ENCODE measurements around the gene PHGDH.

GRCh38 chr1:119700326-119700725, 11.4 kb upstream of the PHGDH start:
- TF ChIP-seq POLR2A (IDR thresholded peaks at IDR 0.05) (no peak), CTCF (IDR thresholded peaks at IDR 0.05) (no peak)
